ENCODE data around the gene TUBB. TPM values are rescaled to one million over a fixed set of nuclear protein-coding genes. Genes with fewer than 3 reads are reported as not detected.

TUBB gene
- 100 to 1,000 TPM; 151 to 351 (median 255) TPM for total RNA-seq

GRCh38 chr6:30719791-30720737 lies at the start of gene TUBB:
Gene TUBB (plus strand): TSS chr6:30720352. CDS start chr6:30720507, 155 bp downstream.
- Histone ChIP-seq H3K9me3 (no peaks in the 10 kb centered on the region), H3K4me3 (peak within 1 kb of the TSS; percentile 57 to 75 (median 72)), H3K36me3 (peaks cover 25 to 31% (median 28%) of the 10 kb centered on the region in 3 donors), H3K4me1 (peaks cover 47 to 76% (median 48%) of the 10 kb centered on the region in 3 donors), H3K27me3 (no peaks in the 10 kb centered on the region), H3K27ac (peak within 1 kb of the TSS; percentile 91 to 96 (median 94))
- WGBS, 2 donors: 0 to 1% methylated on average over 26 to 35 of the region's 38 CpGs
- intact Hi-C loops (cut with DNase I): loop anchor here (2.0 kb wide), 1 partner anchor 41 kb away; no protein-coding TSS in a partner anchor
- peak; percentile 87 for DNase-seq
- peak in 3 of 4 donors; percentile 66 to 95 (median 90) for TF ChIP-seq POLR2A (IDR thresholded peaks at IDR 0.05)
- TF ChIP-seq, protein P1, sequence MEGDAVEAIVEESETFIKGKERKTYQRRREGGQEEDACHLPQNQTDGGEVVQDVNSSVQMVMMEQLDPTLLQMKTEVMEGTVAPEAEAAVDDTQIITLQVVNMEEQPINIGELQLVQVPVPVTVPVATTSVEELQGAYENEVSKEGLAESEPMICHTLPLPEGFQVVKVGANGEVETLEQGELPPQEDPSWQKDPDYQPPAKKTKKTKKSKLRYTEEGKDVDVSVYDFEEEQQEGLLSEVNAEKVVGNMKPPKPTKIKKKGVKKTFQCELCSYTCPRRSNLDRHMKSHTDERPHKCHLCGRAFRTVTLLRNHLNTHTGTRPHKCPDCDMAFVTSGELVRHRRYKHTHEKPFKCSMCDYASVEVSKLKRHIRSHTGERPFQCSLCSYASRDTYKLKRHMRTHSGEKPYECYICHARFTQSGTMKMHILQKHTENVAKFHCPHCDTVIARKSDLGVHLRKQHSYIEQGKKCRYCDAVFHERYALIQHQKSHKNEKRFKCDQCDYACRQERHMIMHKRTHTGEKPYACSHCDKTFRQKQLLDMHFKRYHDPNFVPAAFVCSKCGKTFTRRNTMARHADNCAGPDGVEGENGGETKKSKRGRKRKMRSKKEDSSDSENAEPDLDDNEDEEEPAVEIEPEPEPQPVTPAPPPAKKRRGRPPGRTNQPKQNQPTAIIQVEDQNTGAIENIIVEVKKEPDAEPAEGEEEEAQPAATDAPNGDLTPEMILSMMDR (IDR thresholded peaks at IDR 0.05): peak in 5 of 6 experiments; percentile 10 to 23 (median 14)

DNA sequence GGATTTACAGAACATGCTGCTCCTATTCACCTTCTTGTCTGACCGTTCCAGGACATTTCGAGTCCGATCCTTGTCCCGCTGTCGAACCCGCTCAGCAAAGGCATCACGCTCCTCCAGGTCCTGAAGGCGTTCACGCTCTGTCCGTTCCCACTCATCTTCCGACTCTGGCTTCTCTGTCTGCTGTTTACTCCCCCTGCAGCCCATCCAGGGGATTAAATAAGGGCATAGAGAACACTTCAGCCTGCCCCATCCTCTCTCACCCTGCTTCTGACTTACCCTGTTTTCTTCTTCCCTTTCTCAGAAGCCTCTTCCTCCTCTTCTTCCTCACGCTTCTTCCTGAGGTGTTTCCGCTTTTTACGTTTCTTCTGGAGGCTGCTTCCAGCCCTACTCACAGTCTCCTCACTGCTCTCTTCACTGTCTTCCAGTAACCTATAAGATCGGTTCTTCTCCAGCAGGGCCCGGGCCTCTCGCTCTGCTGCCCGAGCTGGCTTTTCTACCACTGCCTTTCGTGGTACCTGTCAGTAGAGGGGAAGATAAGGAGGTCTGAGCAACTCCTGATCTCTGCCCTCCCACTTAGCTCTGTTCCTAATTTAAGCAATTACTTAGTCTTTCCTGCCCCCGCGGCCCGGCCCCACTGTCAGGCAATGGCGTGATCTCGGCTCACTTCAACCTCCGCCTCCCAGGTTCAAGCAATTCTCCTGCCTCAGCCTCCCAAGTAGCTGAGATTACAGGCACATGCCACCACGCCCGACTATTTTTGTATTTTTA lies 49.2 kb upstream of the TUBB start:
- Histone ChIP-seq H3K36me3 (peaks cover 0 to 55% (median 18%) of the 10 kb centered on the region in 3 donors), H3K4me3 (no peak overlapping the region), H3K9me3 (no peaks in the 10 kb centered on the region), H3K27ac (no peak overlapping the region), H3K4me1 (peaks cover 13 to 27% (median 17%) of the 10 kb centered on the region in 3 donors), H3K27me3 (no peaks in the 10 kb centered on the region)
- TF ChIP-seq POLR2A (IDR thresholded peaks at IDR 0.05): no peak
- TF ChIP-seq, protein P1 (IDR thresholded peaks at IDR 0.05): no peak
- no peak for DNase-seq
- intact Hi-C loops (cut with DNase I): no loop called here
- 88 to 89% methylated on average over 27 of the region's 27 CpGs for WGBS, 2 donors

GRCh38 chr6:30672445-30673253 lies 47.5 kb upstream of the TUBB start, which contains the start of gene DHX16:
Gene DHX16 (minus strand): TSS chr6:30673006. CDS start chr6:30672841, 165 bp downstream.
- H3K36me3 ChIP-seq: peaks cover 8 to 55% (median 27%) of the 10 kb centered on the region in 3 donors
- H3K9me3 ChIP-seq: no peaks in the 10 kb centered on the region
- peak within 1 kb of the TSS; percentile 86 to 96 (median 88) for H3K4me3 ChIP-seq
- no peaks in the 10 kb centered on the region for H3K27me3 ChIP-seq
- intact Hi-C loops (cut with DNase I): no loop called here
- peak within 1 kb of the TSS; percentile 80 to 90 (median 89) for H3K27ac ChIP-seq
- H3K4me1 ChIP-seq: peaks cover 13 to 27% (median 17%) of the 10 kb centered on the region in 3 donors
- 0 to 1% methylated on average over 21 to 25 of the region's 57 CpGs for WGBS, 2 donors
- TF ChIP-seq POLR2A (IDR thresholded peaks at IDR 0.05): peak in 2 of 4 donors; percentile 26 to 55
- TF ChIP-seq, protein P1 (IDR thresholded peaks at IDR 0.05): peak; percentile 73 to 94 (median 84)
- DNase-seq: peak; percentile 71

DNA sequence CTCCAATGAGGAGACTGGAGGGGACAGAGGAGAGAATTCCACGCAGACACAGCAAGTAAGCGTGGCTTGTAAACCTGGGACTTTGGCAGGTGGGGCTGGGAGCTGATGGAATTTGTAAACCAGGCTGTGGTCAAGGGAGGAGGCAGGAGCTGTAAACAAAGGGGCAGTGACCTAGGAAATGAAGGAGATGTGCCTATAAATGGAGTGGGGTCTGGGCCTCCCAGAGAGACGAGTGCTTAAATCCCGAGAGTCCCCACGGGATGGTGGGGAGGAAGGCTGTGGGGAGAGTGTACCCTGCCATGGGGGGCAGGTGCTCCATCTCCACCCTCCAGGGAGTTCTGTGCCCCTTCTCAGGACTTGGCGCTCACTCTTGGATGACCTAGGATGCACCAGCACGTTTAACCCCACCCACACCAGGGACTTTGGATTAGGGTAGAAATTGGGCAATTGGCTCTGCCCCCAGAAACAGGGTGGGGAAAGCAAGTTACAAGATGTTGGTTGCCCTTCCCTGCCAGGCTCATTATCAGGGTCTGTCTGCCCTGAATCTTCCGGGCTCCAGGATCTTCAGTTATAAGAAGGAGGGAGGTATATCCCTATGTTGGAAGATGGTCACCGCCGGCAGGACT lies 43.4 kb upstream of the TUBB start:
- Histone ChIP-seq H3K27ac (no peak overlapping the region), H3K27me3 (no peaks in the 10 kb centered on the region), H3K36me3 (peaks cover 8 to 47% (median 21%) of the 10 kb centered on the region in 3 donors), H3K9me3 (no peaks in the 10 kb centered on the region), H3K4me1 (peaks cover 24 to 45% (median 32%) of the 10 kb centered on the region in 3 donors), H3K4me3 (no peak overlapping the region)
- 71 to 84% methylated on average over 9 to 10 of the region's 10 CpGs for WGBS, 2 donors
- intact Hi-C loops (cut with DNase I): no loop called here
- no peak for TF ChIP-seq POLR2A (IDR thresholded peaks at IDR 0.05)
- TF ChIP-seq, protein P1 (IDR thresholded peaks at IDR 0.05): no peak
- no peak for DNase-seq

All from esophagus squamous epithelium (tissue), 5 donors.